K562 (cell line): Measurements from ENCODE around the gene B3GALT4. TPM values are rescaled to one million over a fixed set of nuclear protein-coding genes. Genes with fewer than 3 reads are reported as not detected.
A peak's percentile ranks its signal among the peaks of the same experiment; 100 is the strongest.
"Not testable (repeated sequence)": the region's sequence is repeated elsewhere in the genome, so short reads cannot be mapped to it uniquely, and the experiment has no call there.

Source experiments
- ATAC-seq: fragments of 200-7000 bp; cut with Tn5 transposase; 3 replicates; pipeline ENCODE4 v1.9.1; 2020; ENCODE audit warnings: moderate library complexity
- BruUV-seq: library from RNA; stranded (reverse); fragments of 400-500 nt; replicated peaks from 2 replicates; lab custom pipeline; 2021; lab: Mats Ljungman, UMichigan
- CTCF ChIA-PET: fragments of 300-600 bp; formaldehyde crosslinking; extraction: SDS; loops from one replicate; lab custom pipeline; 2021; ENCODE audit warnings: low intra/inter-chr PET ratio; lab: Yijun Ruan, JAX
- POLR2A ChIA-PET: fragments of 300-600, 350-650 bp; sonication (Branson Sonifier 250); formaldehyde crosslinking; extraction: SDS; loops from one replicate; lab custom pipeline; 2021; ENCODE audit warnings: antibody characterized with exemption, inconsistent platforms; lab: Yijun Ruan, JAX
- DNase-seq, 4 experiments: peaks; one replicate each; pipeline versions ENCODE4 v3.0.0 to v3.0.0-alpha.2; 2011 to 2018; ENCODE audit warnings: low spot score in 3 of 4, mixed read lengths in 3 of 4; ENCODE audit errors: extremely low read depth in 1 of 4
- FAIRE-seq: peaks from 2 replicates; lab custom pipeline; 2011; peaks lifted over from hg19 to GRCh38; lab: Jason Lieb, UNC
- H2AFZ ChIP-seq: 2 replicates; pipeline ENCODE4 v1.6.0; 2011; ENCODE audit warnings: low read depth, low read length, control low read depth, inconsistent platforms
- H3K27ac ChIP-seq: fragments of 200-600 bp; 3 replicates; pipeline ENCODE4 v1.8.0; 2011; ENCODE audit warnings: low read depth, mild to moderate bottlenecking, control low read depth, inconsistent platforms, low read length, moderate library complexity, mixed read lengths; ENCODE audit errors: extremely low read depth
- H3K27me3 ChIP-seq, 2 experiments: fragments of 300-600 bp in 1 of 2; 2 replicates in 1 of 2; 3 replicates in 1 of 2; pipeline versions ENCODE4 v1.6.0 to v1.8.0; 2011; ENCODE audit warnings: inconsistent platforms in 2 of 2, low read length in 2 of 2, mild to moderate bottlenecking in 1 of 2, mixed read lengths in 1 of 2, moderate library complexity in 1 of 2; ENCODE audit not compliant: control insufficient read depth in 2 of 2, insufficient read depth in 2 of 2
- H3K36me3 ChIP-seq: fragments of 300-600 bp; 3 replicates; pipeline ENCODE4 v1.8.0; 2011; ENCODE audit warnings: mild to moderate bottlenecking, low read length, inconsistent platforms; ENCODE audit not compliant: control insufficient read depth, insufficient read depth
- H3K4me1 ChIP-seq, 2 experiments: fragments of 200-600 bp in 1 of 2; replicated peaks in 1 of 2; 2 replicates in 1 of 2; 3 replicates in 1 of 2; pipeline versions ENCODE4 v1.5.1 to v1.8.0; 2011; ENCODE audit warnings: inconsistent platforms in 2 of 2, low read length in 2 of 2, mild to moderate bottlenecking in 1 of 2, mixed read lengths in 1 of 2, moderate library complexity in 1 of 2; ENCODE audit not compliant: control insufficient read depth in 2 of 2, insufficient read depth in 2 of 2
- H3K4me2 ChIP-seq: 2 replicates; pipeline ENCODE4 v1.6.1; 2011; ENCODE audit warnings: low read length, control low read depth, inconsistent platforms, mixed read lengths; ENCODE audit not compliant: insufficient read depth
- H3K4me3 ChIP-seq: fragments of 200-600 bp; sonication (generic), shearing (Covaris generic); 2 replicates; pipeline ENCODE4 v1.5.1; 2016; ENCODE audit warnings: control low read depth, inconsistent platforms
- H3K79me2 ChIP-seq: fragments of 200-600 bp; 3 replicates; pipeline ENCODE4 v1.8.0; 2011; ENCODE audit warnings: low read length, inconsistent platforms; ENCODE audit not compliant: control insufficient read depth, insufficient read depth
- H3K9ac ChIP-seq, 2 experiments: 2 replicates each; pipeline versions ENCODE4 v1.6.0 to v1.6.1; 2011; ENCODE audit warnings: low read depth in 2 of 2, low read length in 2 of 2, control low read depth in 1 of 2, inconsistent platforms in 1 of 2, mild to moderate bottlenecking in 1 of 2, mixed read lengths in 1 of 2; ENCODE audit not compliant: insufficient read depth in 1 of 2
- H3K9me1 ChIP-seq: one replicate; pipeline ENCODE4 v1.6.0; 2011; ENCODE audit warnings: inconsistent platforms, mild to moderate bottlenecking, low read length, moderate library complexity; ENCODE audit not compliant: control insufficient read depth, insufficient read depth
- H3K9me3 ChIP-seq: replicated peaks from 2 replicates; pipeline ENCODE4 v1.5.1; 2011; ENCODE audit warnings: low read depth, low read length, inconsistent platforms; ENCODE audit not compliant: control insufficient read depth, insufficient read depth
- H4K20me1 ChIP-seq: replicated peaks from 2 replicates; pipeline ENCODE4 v1.6.1; 2011; ENCODE audit warnings: low read length, inconsistent platforms, mixed read lengths; ENCODE audit not compliant: control insufficient read depth, insufficient read depth
- BRCA1 ChIP-seq, 2 experiments: fragments of 450-650 bp in 1 of 2; sonication (generic) in 1 of 2; formaldehyde crosslinking in 1 of 2; IDR thresholded peaks; 2 replicates each; pipeline versions ENCODE4 v1.5.0 to v1.6.1; 2017 to 2020; ENCODE audit warnings: mild to moderate bottlenecking in 1 of 2, missing genetic modification reagents in 1 of 2
- EWSR1 ChIP-seq: fragments of 450-650 bp; IDR thresholded peaks from 2 replicates; pipeline ENCODE4 v1.6.1; 2018; ENCODE audit warnings: borderline replicate concordance, mild to moderate bottlenecking, low read depth, moderate library complexity; ENCODE audit not compliant: partially characterized antibody
- POLR2A ChIP-seq: fragments of 450-650 bp; conservative IDR thresholded peaks from 2 replicates; pipeline ENCODE4 v1.6.1; 2016
- POLR2B ChIP-seq: fragments of 450-650 bp; IDR thresholded peaks from 2 replicates; pipeline ENCODE4 v1.6.1; 2018; ENCODE audit warnings: low read depth; ENCODE audit not compliant: partially characterized antibody
- SUPT5H ChIP-seq: fragments of 450-650 bp; IDR thresholded peaks from 2 replicates; pipeline ENCODE4 v1.6.1; 2016
- ZNF586 ChIP-seq: fragments of 450-650 bp; formaldehyde crosslinking; conservative IDR thresholded peaks from 2 replicates; pipeline ENCODE4 v1.4.0; 2020; ENCODE audit warnings: mild to moderate bottlenecking, moderate library complexity
- WGBS: fragments of 100-300 bp; shearing (Covaris generic); methylation state at CpG from one replicate; pipeline ENCODE4 v1.1.6; 2016; ENCODE audit warnings: low coverage, mixed read lengths; ENCODE audit not compliant: insufficient coverage; ENCODE audit errors: missing lambda C conversion rate; 5-methylcytosine and 5-hydroxymethylcytosine counted together
- in situ Hi-C: fragments of 300-500 bp; cut with MboI; formaldehyde crosslinking; loops from 4 replicates; pipeline ENCODE4 v1.15.0; 2018; ENCODE audit warnings: inconsistent platforms, mixed read lengths
- intact Hi-C: fragments of 100-400 bp; cut with micrococcal nuclease; formaldehyde crosslinking; loops from 2 replicates; pipeline ENCODE4 v1.14.2; 2022
- polyA plus RNA-seq, 8 experiments: library from polyadenylated mRNA; depleted of rRNA in 4 of 8; stranded (reverse) in 5 of 8; unstranded in 3 of 8; fragments of >200 nt; fragmentation: Nextera tagmentation in 2 of 8; fragmentation: Illumina TruSeq in 1 of 8; extraction: Ambion mirVana in 2 of 8; extraction: Trizol in 1 of 8; gene quantifications; 2 replicates each; pipeline versions ENCODE4 v1.2.1 to v1.2.3, GENCODE V29; 2011 to 2014; ENCODE audit warnings: inconsistent platforms in 1 of 8, missing spikeins in 1 of 8
- total RNA-seq, 7 experiments: library from RNA; depleted of rRNA in 6 of 7; stranded (reverse); fragments of >200 nt in 6 of 7; fragmentation: Illumina TruSeq in 2 of 7; extraction: Trizol in 2 of 7; gene quantifications; 2 replicates each; pipeline versions ENCODE4 v1.2.1 to v1.2.3, GENCODE V29; 2011 to 2021; ENCODE audit warnings: low replicate concordance in 1 of 7
- TF ChIP-seq, protein P1 (sequence below): sonication (generic); formaldehyde crosslinking; IDR thresholded peaks from 2 replicates; pipeline ENCODE4 v1.8.0; 2023; ENCODE audit warnings: mild to moderate bottlenecking, missing genetic modification reagents
- TF ChIP-seq, protein P2 (sequence below): sonication (generic); formaldehyde crosslinking; IDR thresholded peaks from 2 replicates; pipeline ENCODE4 v1.8.0; 2023; ENCODE audit warnings: mild to moderate bottlenecking, missing genetic modification reagents
- TF ChIP-seq, protein P3 (sequence below): sonication (generic); formaldehyde crosslinking; IDR thresholded peaks from 2 replicates; pipeline ENCODE4 v1.9.0; 2022; ENCODE audit warnings: mild to moderate bottlenecking, missing genetic modification reagents
- TF ChIP-seq, protein P4 (sequence below): fragments of 450-650 bp; formaldehyde crosslinking; conservative IDR thresholded peaks from 2 replicates; pipeline ENCODE4 v1.4.0; 2022; ENCODE audit warnings: mild to moderate bottlenecking, missing genetic modification characterization
- TF ChIP-seq, protein P5 (sequence below): sonication (generic); formaldehyde crosslinking; IDR thresholded peaks from 2 replicates; pipeline ENCODE4 v1.8.1; 2023; ENCODE audit warnings: mild to moderate bottlenecking, missing genetic modification reagents, moderate library complexity

The B3GALT4 gene
- total and polyA plus RNA-seq, 9 of the 15 experiments (the other 6 are each of a cell fraction or from before 2014, with no cell fraction given): 0.11 to 1.3 (median 0.53) TPM; not detected in 1

DNA sequence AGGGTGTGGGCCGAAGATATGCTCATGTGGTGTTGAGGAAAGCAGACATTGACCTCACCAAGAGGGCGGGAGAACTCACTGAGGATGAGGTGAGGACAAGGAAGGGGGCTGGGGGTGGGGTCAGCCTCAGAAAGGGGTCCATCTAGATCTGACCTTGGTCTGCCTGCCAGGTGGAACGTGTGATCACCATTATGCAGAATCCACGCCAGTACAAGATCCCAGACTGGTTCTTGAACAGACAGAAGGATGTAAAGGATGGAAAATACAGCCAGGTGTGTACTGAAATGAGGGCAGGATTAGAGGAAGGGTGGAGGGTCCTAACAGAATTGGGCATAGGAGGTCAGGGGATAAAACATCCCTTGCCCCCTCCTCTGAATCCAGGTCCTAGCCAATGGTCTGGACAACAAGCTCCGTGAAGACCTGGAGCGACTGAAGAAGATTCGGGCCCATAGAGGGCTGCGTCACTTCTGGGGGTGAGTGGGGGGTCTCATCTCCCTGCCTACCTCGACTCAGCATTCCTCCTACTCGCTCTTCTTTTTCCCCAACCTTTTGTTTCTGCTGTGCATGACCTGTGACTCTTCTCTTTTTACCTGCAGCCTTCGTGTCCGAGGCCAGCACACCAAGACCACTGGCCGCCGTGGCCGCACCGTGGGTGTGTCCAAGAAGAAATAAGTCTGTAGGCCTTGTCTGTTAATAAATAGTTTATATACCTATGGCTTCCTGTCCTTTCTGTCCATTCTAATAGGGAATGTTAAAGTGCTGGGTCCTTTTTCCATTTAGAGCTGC is 935 bp upstream of the B3GALT4 start:
- peak overlapping the region; percentile 93 for H3K4me3 ChIP-seq

More for the DNA sequence above, 935 bp upstream of the B3GALT4 start:
- FAIRE-seq: peak; percentile 11
- Histone ChIP-seq H4K20me1 (peaks cover 42% of the 10 kb centered on the region), H3K27ac (peak overlapping the region; percentile 98), H3K36me3 (peaks cover 83% of the 10 kb centered on the region), H3K79me2 (peaks cover 55% of the 10 kb centered on the region), H3K9ac (peak overlapping the region; percentile 90 to 100), H3K4me2 (peak overlapping the region; percentile 99), H3K4me1 (peaks cover 39 to 40% of the 10 kb centered on the region in 2 experiments)
- ChIA-PET POLR2A (interaction anchor here (0.6 to 8.1 kb wide), 16 partner anchors 10 to 304 kb away, joined by 3 to 90 read pairs (median 4); partner anchors contain the start of genes CUTA, PFDN6, RGL2 and RING1), CTCF (interaction anchor here (6.6 kb wide), 1 partner anchor 131 kb away, joined by 64 read pairs; no protein-coding TSS in a partner anchor)
- H3K9me3 ChIP-seq; ATAC-seq; BruUV-seq; H3K27me3 ChIP-seq; H3K9me1 ChIP-seq; H2AFZ ChIP-seq; TF ChIP-seq BRCA1 (IDR thresholded peaks at IDR 0.05): not testable (repeated sequence)
- in situ Hi-C loops: loop anchor here (10.0 kb wide), 1 partner anchor 129 kb away; no protein-coding TSS in a partner anchor
- DNase-seq: peak in 1 of 4 experiments; percentile 40
- intact Hi-C loops: loop anchor here (2.0 to 10.0 kb wide), 3 partner anchors 135 to 299 kb away; partner anchors contain the start of genes CUTA and PHF1
- 29% methylated on average over 16 of the region's 16 CpGs for WGBS
- TF ChIP-seq, protein P1, sequence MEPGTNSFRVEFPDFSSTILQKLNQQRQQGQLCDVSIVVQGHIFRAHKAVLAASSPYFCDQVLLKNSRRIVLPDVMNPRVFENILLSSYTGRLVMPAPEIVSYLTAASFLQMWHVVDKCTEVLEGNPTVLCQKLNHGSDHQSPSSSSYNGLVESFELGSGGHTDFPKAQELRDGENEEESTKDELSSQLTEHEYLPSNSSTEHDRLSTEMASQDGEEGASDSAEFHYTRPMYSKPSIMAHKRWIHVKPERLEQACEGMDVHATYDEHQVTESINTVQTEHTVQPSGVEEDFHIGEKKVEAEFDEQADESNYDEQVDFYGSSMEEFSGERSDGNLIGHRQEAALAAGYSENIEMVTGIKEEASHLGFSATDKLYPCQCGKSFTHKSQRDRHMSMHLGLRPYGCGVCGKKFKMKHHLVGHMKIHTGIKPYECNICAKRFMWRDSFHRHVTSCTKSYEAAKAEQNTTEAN: peak; percentile 6; the same call in 1 of the 2 replicates
- TF ChIP-seq SUPT5H: peak; percentile 42; the same call in 1 of the 2 replicates
- 0 out of 2 replicates have a peak, but pooled peaks have one; percentile 60 for TF ChIP-seq ZNF586 (CRISPR knock-in tag)
- TF ChIP-seq, protein P2, sequence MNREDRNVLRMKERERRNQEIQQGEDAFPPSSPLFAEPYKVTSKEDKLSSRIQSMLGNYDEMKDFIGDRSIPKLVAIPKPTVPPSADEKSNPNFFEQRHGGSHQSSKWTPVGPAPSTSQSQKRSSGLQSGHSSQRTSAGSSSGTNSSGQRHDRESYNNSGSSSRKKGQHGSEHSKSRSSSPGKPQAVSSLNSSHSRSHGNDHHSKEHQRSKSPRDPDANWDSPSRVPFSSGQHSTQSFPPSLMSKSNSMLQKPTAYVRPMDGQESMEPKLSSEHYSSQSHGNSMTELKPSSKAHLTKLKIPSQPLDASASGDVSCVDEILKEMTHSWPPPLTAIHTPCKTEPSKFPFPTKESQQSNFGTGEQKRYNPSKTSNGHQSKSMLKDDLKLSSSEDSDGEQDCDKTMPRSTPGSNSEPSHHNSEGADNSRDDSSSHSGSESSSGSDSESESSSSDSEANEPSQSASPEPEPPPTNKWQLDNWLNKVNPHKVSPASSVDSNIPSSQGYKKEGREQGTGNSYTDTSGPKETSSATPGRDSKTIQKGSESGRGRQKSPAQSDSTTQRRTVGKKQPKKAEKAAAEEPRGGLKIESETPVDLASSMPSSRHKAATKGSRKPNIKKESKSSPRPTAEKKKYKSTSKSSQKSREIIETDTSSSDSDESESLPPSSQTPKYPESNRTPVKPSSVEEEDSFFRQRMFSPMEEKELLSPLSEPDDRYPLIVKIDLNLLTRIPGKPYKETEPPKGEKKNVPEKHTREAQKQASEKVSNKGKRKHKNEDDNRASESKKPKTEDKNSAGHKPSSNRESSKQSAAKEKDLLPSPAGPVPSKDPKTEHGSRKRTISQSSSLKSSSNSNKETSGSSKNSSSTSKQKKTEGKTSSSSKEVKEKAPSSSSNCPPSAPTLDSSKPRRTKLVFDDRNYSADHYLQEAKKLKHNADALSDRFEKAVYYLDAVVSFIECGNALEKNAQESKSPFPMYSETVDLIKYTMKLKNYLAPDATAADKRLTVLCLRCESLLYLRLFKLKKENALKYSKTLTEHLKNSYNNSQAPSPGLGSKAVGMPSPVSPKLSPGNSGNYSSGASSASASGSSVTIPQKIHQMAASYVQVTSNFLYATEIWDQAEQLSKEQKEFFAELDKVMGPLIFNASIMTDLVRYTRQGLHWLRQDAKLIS (CRISPR knock-in tag): peak; percentile 18; the same call in 1 of the 2 replicates
- peak; percentile 24 for TF ChIP-seq POLR2B
- TF ChIP-seq POLR2A: peak; percentile 52; the same call in 1 of the 2 replicates
- TF ChIP-seq, protein P3, sequence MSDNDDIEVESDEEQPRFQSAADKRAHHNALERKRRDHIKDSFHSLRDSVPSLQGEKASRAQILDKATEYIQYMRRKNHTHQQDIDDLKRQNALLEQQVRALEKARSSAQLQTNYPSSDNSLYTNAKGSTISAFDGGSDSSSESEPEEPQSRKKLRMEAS (CRISPR knock-in tag): 0 out of 2 replicates have a peak, but pooled peaks have one; percentile 32
- peak; percentile 57 for TF ChIP-seq EWSR1
- TF ChIP-seq, protein P4, sequence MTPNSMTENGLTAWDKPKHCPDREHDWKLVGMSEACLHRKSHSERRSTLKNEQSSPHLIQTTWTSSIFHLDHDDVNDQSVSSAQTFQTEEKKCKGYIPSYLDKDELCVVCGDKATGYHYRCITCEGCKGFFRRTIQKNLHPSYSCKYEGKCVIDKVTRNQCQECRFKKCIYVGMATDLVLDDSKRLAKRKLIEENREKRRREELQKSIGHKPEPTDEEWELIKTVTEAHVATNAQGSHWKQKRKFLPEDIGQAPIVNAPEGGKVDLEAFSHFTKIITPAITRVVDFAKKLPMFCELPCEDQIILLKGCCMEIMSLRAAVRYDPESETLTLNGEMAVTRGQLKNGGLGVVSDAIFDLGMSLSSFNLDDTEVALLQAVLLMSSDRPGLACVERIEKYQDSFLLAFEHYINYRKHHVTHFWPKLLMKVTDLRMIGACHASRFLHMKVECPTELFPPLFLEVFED (CRISPR knock-in tag): 0 out of 2 replicates have a peak, but pooled peaks have one; percentile 5
- TF ChIP-seq BRCA1 (CRISPR knock-in tag; IDR thresholded peaks at IDR 0.05): peak; percentile 89; the same call in 1 of the 2 replicates
- TF ChIP-seq, protein P5, sequence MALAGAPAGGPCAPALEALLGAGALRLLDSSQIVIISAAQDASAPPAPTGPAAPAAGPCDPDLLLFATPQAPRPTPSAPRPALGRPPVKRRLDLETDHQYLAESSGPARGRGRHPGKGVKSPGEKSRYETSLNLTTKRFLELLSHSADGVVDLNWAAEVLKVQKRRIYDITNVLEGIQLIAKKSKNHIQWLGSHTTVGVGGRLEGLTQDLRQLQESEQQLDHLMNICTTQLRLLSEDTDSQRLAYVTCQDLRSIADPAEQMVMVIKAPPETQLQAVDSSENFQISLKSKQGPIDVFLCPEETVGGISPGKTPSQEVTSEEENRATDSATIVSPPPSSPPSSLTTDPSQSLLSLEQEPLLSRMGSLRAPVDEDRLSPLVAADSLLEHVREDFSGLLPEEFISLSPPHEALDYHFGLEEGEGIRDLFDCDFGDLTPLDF (CRISPR knock-in tag): peak; percentile 47; the same call in 1 of the 2 replicates
